Upper lobe of left lung (tissue), 4 donors: ENCODE results near the gene ZBTB16.

Experiments used
- CTCF ChIP-seq, 6 experiments: fragments of 450-650 bp in 4 of 6; fragments of 200-600 bp in 2 of 6; sonication (generic) in 2 of 6; IDR thresholded peaks; one replicate each; pipeline ENCODE4 v1.5.1; 2016 to 2019; ENCODE audit warnings: antibody characterized with exemption in 6 of 6
- EP300 ChIP-seq, 4 donors: sonication (generic); formaldehyde crosslinking; IDR thresholded peaks; one replicate each; pipeline ENCODE4 v1.5.1; 2017; ENCODE audit warnings: antibody characterized with exemption in 4 of 4, control low read depth in 2 of 4
- POLR2A ChIP-seq, 4 donors: fragments of 450-650 bp; IDR thresholded peaks; one replicate each; pipeline ENCODE4 v1.5.1; 2016 to 2017; ENCODE audit warnings: antibody characterized with exemption in 4 of 4, mild to moderate bottlenecking in 2 of 4

- TF ChIP-seq CTCF (IDR thresholded peaks at IDR 0.05): no peak
- no peak for TF ChIP-seq POLR2A (IDR thresholded peaks at IDR 0.05)
- TF ChIP-seq EP300 (IDR thresholded peaks at IDR 0.05): no peak
Measured at GRCh38 chr11:114250180-114250579, 190.7 kb downstream of the ZBTB16 start.
